Raji (cell line): ENCODE measurements around the gene TGFBR3L.
A peak's percentile ranks its signal among the peaks of the same experiment; 100 is the strongest.

ENCODE experiments used
- POLR2A ChIP-seq: IDR thresholded peaks from 2 replicates; pipeline ENCODE4 v1.6.1; 2011; ENCODE audit warnings: low read depth, low read length, control low read depth; ENCODE audit not compliant: insufficient read depth

The TGFBR3L gene

DNA sequence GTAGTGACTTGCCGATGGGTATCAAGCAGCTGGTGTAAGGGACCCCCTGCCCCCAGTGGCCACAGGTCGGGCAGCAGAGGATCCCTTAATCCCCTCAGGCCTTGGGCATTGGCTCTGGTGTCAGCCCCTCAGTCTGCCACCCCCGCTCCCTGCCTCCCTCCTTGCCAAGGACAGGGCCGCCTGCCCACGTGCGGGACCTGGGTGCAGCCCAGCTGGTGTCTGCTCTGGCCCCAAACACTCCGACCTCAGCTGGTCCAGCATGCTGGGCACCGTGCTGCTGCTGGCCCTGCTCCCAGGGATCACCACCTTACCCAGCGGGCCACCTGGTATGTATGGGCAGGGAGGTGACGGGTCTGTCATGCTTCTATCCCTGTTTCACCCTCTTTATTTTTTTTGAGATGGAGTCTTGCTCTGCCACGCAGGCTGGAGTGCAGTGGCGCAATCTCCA is at the start of gene TGFBR3L:
TSS of gene TGFBR3L (plus strand) at position 233 of the 448 bp plus-strand sequence.
- TF ChIP-seq POLR2A, result 0 out of 2 replicates have a peak, but pooled peaks have one; percentile 27

DNA sequence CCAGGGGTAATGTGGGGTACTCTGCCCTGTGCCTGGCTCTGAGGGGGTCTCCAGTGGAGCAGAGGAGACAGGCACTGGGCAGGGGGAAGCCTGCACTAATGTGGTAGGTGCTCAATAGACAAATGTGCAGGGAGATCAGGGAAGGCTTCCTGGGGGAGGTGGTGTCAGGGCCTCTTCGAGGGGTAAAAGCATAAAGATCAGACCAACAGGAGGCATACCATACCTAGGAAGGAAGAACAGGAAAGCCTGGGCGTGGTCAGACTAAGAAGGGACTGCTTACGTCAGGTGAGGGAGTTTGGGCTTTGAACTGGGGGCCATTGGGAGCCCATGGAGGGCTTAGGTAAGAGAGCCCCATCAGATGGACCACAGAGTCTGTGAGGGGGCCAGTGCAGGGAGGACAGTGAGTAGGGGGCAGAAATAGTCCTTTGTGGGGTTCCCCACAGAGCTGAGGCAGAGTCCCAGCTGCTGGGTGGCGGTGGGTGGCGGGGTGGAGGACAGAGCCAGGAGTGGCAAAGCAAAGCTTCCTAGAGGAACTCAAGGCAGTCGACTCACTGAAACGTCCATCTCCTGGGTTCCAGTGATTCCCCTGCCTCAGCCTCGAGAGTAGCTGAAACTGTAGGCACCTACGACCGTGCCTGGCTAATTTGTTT is 49.2 kb upstream of the TGFBR3L start:
- TF ChIP-seq POLR2A, result no peak

DNA sequence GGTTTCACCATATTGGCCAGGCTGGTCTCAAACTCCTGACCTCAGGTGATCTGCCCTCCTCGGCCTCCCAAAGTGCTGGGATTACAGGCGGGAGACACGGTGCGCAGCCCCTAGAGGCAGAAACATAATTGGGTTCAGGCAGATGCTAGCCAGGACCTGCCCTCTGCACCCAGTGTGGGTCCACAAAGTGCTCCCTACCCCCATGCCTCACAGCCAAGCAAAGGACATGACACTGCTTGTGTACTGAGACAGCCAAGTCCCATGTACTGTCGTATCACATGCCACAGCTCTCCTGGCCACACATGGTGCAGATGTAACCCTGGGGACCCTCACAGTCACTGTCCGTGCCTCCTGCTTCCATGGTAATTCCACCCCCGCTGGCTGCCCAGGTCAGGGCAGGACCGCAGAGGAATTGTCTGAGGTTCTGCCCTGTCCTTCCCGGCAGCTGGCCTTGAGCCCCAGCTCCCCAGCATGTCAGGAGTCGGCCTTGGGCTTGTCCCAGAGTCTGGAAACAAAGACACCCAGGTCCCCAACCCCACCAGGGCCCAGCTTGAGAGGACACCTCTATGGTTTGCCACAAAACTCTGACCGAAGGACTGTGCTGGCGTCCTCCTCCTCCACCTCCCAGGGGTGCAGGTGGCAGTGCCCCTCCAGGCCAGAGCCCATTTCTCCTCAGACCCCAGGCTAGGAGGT is 48.1 kb upstream of the TGFBR3L start:
- TF ChIP-seq POLR2A, result no peak

DNA sequence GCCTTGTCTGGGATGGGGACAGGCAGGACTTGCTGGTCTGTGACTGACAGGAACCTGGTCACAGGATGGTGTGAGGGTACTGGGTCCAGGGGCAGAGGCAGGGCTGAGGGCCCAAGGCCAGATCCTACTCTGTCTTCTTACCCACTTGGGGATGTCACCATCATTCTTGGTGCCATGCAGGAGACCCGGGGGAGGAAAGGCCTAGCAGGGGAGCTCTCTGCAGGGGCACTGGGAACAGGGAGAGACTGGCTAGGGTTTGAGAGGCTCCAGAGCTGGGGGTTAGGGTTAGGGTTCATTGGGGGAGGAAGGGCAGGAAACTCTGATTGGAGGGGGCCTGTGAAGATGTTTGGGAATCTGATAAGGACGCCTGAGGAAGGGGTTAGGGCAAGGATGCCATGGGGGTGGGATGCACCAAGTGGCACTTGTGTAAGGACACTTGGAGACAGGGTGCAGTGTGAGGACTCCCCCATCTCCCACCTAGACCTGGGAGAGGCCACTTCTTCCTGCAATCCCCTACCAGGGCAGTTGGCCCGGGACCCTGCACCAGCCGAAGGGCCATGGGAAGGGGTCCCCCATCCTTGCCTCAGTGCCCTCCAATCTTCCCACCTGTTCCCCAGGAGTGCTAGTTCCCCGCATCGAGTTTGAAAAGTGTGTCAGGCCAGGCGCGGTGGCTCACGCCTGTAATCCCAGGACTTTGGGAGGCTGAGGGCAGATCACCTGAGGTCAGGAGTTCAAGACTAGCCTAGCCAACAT is 47.4 kb upstream of the TGFBR3L start:
- no peak for TF ChIP-seq POLR2A

DNA sequence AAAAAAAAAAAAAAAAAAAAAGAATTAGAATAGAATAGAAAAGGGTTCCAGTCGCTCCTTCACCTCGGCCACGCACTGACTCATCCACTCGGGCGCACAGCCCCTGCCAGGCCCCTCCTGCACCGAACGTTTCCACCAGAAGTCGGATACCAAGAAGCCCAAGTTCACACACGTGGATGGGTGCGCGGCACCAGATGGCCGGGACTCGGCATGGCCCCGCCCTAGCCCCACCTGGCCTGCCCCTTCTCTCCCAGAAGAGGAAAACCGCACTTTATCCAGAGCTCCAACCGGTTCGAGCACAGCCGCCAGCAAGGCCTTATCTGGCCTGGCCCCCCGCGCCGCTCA is 46.3 kb upstream of the TGFBR3L start:
- no peak for TF ChIP-seq POLR2A

DNA sequence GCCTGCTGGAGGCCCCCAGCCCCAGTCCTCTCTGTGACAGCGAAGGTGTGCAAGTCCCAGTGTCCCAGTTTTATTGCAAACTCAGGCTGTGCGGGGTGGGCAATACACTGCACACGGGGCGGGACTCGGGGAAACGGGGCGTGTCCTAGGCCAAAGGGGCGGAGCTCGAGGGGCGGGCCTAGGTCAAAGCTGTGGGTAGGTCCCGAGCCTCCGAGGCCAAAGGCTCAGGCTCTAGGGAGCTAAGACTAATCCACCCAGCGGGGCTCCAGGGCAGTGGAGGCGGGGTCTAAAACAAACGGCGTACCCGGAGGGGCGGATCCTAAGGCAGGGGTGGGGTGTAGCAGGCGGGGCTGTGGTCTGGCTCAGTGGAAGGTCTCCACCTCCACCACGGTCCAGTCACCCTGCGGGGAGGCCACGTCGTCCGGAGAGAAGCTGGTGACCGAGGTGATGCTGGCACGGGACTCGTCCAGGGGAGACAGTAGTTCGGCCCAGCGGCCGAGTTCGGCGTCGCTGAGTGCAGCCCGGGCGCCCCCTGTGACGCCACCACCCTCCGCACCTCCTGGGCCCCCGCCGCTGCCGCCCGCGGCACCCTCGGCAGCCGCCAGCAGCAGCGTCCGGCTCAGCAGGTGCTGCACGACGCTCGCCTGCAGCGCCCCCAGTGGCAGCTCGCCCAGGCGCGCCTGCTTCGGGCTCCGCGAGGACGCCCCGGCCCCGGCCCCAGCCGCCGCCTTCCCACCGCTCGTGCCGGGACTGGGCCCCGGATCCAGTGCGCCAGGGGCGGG is 45.8 kb upstream of the TGFBR3L start:
- peak; percentile 70 for TF ChIP-seq POLR2A

DNA sequence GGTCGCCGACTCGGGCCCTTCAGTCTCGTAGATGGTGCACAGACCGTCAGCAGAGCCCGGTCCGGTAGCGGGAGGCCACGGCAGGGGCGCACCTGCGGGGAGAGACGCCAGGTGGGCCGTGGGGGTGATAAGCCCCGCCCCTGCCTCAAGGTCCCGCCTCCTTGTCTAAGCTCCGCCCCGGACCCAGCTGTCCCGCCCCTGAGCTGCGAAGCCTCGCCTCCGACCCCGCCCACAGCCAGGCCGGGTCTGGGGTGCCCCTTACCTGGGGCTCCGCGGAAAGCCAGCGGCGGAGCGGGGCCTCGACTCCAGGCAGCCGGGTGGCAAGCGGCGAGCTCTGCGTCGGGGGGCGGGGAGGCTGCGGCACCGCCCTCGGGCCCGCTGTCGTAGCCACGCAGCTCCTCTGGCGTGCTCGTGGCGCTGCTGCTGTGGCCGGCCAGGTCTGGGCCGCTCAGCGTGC is 45.1 kb upstream of the TGFBR3L start:
- no peak for TF ChIP-seq POLR2A

DNA sequence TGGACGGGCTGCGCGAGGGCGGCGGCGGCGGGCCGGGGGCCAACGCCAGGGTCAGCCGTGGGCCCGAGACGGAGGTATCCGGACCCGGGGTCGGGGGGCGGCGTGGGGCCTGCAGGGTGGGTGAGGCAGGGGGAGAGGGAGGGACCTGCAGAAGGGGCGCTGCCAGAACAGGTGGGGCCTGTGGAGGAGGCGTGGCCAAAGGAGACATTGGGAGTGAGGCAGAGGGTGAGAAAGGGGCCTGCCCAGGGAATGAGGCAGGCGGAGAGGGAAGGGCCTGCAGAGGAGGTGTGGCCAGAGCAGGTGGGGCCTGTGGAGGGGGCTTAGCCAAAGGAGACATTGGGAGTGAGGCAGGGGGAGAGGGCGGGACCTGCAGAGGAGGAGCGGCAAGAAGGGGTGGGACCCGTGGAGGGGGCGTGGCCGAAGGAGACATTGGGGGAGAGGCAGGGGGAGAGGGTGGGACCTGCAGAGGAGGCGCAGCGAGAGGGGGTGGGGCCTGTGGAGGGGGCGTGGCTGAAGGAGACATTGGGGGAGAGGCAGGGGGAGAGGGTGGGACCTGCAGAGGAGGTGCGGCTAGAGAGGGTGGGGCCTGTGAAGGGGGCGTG is 44.6 kb upstream of the TGFBR3L start:
- no peak for TF ChIP-seq POLR2A

DNA sequence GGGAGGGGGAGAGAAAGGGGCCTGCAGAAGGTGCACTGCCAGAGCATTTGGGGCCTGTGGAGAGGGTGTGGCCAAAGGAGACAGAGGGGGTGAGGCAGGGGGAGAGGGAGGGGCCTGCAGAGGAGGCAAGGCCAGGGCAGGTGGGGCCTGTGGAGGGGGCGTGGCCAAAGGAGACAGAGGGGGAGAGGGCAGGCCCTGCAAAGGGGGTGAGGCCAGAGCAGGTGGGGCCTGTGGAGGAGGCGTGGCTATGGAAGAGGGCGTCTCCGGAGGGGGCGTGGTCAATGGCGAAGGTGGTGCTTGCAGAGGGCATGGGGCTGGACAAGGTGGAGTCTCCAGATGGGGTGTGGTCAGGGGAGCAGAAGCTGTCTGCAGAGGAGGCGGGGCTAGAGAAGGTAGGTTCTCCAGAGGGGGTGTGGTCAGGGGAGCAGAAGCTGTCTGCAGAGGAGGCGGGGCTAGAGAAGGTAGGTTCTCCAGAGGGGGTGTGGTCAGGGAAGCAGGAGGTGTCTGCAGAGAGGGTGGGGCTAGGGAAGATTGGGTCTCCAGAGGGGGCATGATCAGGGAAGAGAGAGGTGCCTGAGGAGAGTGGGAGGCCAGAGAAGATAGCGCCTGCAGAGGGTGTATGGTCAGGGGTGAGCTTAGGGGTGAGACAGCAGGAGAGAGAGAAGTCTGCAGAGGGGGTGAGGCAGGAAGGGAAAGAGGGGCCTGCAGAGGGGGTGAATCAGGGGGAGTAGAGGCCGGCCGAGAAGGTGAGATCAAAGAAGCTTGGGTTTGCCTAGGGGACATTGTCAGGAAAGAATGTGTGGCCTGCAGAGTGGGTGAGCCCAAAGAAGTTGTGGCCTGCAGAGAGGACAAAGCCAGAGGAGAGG is 43.8 kb upstream of the TGFBR3L start:
- TF ChIP-seq POLR2A, result no peak

DNA sequence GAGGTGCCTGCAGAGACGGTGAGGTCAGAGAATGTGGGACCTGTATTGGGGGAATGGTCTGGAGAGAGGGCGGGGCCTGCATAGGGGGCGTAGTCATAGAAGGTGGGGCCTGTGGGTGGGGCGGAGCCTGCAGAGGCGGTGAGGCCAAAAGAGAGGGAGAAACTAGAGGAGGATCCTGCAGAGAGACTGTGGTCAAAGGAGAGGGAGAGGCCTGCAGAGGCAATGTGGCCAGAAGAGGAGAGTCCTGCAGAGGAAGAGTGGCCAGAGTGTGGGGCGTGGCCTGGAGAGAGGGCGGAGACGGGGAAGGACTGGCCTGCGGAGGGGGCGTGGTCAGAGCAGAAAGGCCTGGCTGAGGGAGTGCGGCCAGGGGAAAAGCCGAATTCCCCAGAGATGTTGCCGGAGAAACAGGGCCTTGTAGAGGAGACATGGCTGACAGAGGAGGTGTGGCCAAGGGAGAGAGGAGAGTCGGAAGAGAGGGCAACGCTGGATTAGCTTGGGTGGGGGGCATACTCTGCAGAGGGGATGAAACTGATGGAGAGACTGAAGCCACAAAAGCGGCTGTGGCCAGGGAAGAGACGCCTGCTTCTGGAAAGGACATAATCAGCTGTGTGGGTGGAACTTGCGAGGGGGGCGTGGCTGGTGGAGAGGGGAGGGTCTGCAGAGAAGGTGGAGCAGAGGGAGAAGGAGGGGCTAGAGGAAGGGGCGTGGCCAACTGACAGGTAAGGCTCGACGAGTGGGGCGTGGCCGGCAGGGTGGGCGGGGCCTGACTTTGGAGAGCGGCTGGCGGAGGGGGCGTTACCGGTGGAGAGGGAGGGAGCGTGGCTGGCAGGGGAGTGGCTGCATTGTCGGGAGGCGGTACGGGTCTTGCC is 43.0 kb upstream of the TGFBR3L start:
- TF ChIP-seq POLR2A, result no peak

DNA sequence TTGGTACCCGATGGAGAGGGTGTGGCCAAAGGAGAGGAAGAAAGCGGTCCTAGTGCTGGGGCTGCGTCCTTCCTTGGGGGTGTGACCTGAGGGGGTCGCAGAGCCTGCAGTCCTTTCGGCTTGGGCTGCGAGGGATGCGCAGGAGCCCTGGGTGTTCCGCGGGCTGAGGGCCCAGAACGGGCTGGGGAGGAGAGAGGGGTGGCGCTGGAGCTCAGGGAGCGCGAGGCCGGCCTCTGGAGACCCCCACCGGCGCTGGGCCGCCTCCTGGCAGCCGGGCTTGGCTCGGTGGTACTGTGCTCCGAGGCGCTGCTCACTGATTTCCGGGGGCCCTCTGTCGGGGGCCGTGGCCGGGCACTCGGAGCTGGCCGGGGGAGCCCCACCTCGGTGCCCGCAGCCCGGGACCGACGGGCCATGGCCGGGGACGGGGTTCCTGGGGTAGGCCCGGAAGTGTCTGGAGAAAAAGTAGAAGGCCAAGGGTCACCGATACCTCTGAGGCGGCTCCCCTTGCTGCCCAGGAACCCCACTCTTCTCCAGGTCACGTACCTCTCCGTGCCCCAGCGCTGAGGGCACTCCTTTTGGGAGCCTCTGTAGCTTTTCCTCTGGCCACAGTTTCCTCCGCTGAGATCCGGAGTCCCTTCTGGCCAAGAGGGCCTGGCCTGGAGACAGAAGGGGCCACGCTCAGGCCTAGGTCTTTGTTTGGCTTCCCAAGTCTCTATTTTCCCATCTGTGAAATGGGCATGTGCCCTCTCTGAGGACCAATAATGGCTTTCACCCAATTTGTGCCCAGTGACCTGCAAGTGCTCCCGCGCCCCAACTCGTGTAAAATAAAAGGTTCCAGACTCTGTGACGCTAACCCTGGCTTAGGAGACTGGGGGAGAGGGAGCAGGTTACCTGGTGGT is 42.1 kb upstream of the TGFBR3L start:
- TF ChIP-seq POLR2A, result no peak

DNA sequence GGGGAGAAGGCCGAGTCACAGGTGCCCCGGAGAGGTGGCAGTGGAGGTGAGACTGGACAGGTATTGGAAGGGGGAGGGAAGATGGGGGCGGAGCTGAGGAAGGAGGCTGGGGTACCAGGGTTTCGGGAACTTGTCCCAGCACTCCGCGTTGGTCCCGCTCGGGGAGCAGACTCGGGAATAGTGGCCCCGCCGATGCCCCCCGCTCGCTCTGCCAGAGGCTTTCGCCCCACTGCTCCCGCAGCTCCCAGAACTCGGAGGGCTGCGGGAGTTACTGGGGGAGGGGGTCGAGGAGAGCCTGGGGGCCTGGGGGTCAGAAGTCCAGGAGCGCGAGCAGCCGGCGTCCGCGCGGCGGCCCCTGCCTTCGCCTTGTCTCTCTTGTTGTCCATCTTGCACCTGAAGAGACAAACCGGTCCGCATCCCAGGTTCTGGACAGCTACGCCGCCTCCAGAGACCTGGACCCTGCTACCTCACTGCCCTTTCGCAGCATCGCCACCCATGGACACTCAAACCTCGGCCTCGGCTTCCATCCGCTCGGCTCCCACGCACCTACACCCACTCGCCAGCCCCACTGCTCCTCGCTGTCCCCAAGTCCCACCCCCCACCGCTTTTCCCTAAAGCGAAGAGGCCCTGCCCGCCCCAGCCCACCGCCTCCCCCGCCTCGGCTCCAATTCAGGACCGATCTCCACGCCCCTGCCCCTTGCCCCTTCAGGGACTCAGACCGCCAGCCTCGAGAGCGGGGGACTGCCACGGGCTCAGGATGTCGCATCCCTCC is 41.1 kb upstream of the TGFBR3L start:
- no peak for TF ChIP-seq POLR2A
